D721Med (cell line): ENCODE results near the gene MTCL3.

Experiments used
- DNase-seq: peaks from one replicate; pipeline ENCODE4 v3.0.0; 2011; ENCODE audit warnings: low spot score; ENCODE audit not compliant: insufficient read length
- FAIRE-seq: peaks from 2 replicates; lab custom pipeline; 2011; peaks lifted over from hg19 to GRCh38; lab: Jason Lieb, UNC
- CTCF ChIP-seq: IDR thresholded peaks from 2 replicates; pipeline ENCODE4 v1.5.1; 2012; ENCODE audit warnings: mild to moderate bottlenecking, control low read depth; ENCODE audit not compliant: insufficient read depth; ENCODE audit errors: missing control alignments

Gene MTCL3

GRCh38 chr6:127515234-127515793 is 3.8 kb downstream of the MTCL3 start:
- DNase-seq (peak; percentile 49), FAIRE-seq (no peak)
- TF ChIP-seq CTCF, result peak; percentile 31

- FAIRE-seq, result no peak
- no peak for DNase-seq
- TF ChIP-seq CTCF, result no peak
Observed at GRCh38 chr6:127514773-127515227, 4.3 kb downstream of the MTCL3 start.

GRCh38 chr6:127514179-127514772 is 4.9 kb downstream of the MTCL3 start:
- DNase-seq (no peak), FAIRE-seq (no peak)
- no peak for TF ChIP-seq CTCF

GRCh38 chr6:127513425-127513824 is 5.7 kb downstream of the MTCL3 start:
- no peak for TF ChIP-seq CTCF
- no peak for DNase-seq

GRCh38 chr6:127510876-127511275 is 8.3 kb downstream of the MTCL3 start:
- FAIRE-seq (peak; percentile 66), DNase-seq (no peak)
- no peak for TF ChIP-seq CTCF

More at GRCh38 chr6:127513425-127513824, 5.7 kb downstream of the MTCL3 start:
- FAIRE-seq, result no peak

GRCh38 chr6:127506894-127507293 is 12.2 kb downstream of the MTCL3 start:
- no peak for TF ChIP-seq CTCF
- no peak for FAIRE-seq
- DNase-seq, result no peak

- no peak for DNase-seq
- no peak for TF ChIP-seq CTCF
- FAIRE-seq, result no peak
Observed at GRCh38 chr6:127503022-127503421, 16.1 kb downstream of the MTCL3 start.
